GM10248 (cell line): ENCODE measurements around the gene PROCA1.

Source experiments
- CTCF ChIA-PET: fragments of 300-600 bp; sonication (Branson Sonifier 250); formaldehyde crosslinking; extraction: SDS; loops from one replicate; lab custom pipeline; 2021; ENCODE audit warnings: antibody characterized with exemption; lab: Yijun Ruan, JAX
- POLR2A ChIA-PET: fragments of 350-650 bp; sonication (Branson Sonifier 250); formaldehyde crosslinking; extraction: SDS; loops from one replicate; lab custom pipeline; 2020; ENCODE audit warnings: antibody characterized with exemption; lab: Yijun Ruan, JAX
- DNase-seq: peaks from one replicate; pipeline ENCODE4 v3.0.0; 2012; ENCODE audit errors: extremely low spot score
- TF ChIP-seq, protein P1 (sequence below): IDR thresholded peaks from 2 replicates; pipeline ENCODE4 v1.5.1; 2012; ENCODE audit warnings: mild to moderate bottlenecking, low read depth; ENCODE audit errors: extremely low read depth, missing control alignments, control extremely low read depth

The PROCA1 gene

DNA sequence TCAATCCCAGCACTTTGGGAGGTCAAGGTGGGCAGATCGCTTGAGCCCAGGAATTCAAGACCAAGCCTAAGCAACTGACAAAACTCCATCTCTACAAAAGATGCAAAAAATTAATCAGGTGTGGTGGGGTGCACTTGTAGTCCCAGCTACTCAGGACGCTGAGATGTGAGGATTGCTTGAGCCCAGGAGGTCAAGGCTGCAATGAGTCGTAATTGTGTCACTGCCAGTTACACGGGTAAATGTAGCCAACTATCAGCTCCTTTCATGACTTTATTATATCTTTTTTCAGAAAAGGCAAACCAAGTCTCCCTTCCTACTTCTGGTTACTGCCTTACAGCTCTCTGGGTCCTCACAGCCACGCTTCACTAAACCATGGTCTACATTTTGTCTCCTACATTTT lies 53.9 kb downstream of the PROCA1 start:
- DNase-seq, result no peak
- ChIA-PET POLR2A (interaction anchor here (1.3 kb wide), 1 partner anchor 14 kb away, joined by 3 read pairs; no protein-coding TSS in a partner anchor), CTCF (interaction anchor here (1.1 to 4.4 kb wide), 3 partner anchors 10 to 47 kb away, joined by 3 to 17 read pairs (median 7); no protein-coding TSS in a partner anchor)
- TF ChIP-seq, protein P1, sequence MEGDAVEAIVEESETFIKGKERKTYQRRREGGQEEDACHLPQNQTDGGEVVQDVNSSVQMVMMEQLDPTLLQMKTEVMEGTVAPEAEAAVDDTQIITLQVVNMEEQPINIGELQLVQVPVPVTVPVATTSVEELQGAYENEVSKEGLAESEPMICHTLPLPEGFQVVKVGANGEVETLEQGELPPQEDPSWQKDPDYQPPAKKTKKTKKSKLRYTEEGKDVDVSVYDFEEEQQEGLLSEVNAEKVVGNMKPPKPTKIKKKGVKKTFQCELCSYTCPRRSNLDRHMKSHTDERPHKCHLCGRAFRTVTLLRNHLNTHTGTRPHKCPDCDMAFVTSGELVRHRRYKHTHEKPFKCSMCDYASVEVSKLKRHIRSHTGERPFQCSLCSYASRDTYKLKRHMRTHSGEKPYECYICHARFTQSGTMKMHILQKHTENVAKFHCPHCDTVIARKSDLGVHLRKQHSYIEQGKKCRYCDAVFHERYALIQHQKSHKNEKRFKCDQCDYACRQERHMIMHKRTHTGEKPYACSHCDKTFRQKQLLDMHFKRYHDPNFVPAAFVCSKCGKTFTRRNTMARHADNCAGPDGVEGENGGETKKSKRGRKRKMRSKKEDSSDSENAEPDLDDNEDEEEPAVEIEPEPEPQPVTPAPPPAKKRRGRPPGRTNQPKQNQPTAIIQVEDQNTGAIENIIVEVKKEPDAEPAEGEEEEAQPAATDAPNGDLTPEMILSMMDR, result no peak

DNA sequence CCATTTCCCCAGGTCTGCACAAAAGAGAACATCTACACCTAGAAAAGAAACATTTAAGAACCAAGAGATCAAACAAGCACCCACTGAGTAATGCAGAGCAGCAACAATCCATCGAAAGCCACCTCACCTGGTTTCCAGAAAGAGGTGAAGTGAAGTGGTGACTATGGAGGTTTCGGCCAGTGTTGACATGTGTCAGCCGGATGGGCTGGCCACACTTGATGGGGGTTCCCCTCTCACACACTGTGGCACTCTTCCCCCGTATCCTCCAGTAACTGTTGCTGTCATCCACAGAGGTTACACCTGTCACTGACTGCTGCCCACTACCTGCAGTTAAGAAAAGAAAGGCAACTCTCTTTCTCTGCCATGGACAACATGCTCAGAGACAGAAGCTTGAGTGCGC lies 56.5 kb downstream of the PROCA1 start:
- DNase-seq, result no peak
- TF ChIP-seq, protein P1, result no peak
- ChIA-PET CTCF (interaction anchor here (4.4 kb wide), 1 partner anchor 8 kb away, joined by 17 read pairs; no protein-coding TSS in a partner anchor), POLR2A (no interaction called here)
